Measurements from ENCODE around the gene DPYSL5. TPM values are rescaled to one million over a fixed set of nuclear protein-coding genes. Genes with fewer than 3 reads are reported as not detected.

The DPYSL5 gene
- polyA plus RNA-seq, 1 donor from 2014 or later: 111 TPM

GRCh38 chr2:26838121-26838906 lies 9.6 kb upstream of the DPYSL5 start:
- Histone ChIP-seq H3K4me3 (ENCODE audit: low read length) (no peak overlapping the region), H3K9me3 (ENCODE audit: low read length) (no peaks in the 10 kb centered on the region), H2AFZ (ENCODE audit: low read depth, low read length) (no peak overlapping the region), H3K27ac (ENCODE audit: low read length) (no peak overlapping the region), H4K20me1 (ENCODE audit: insufficient read depth) (no peaks in the 10 kb centered on the region), H3K36me3 (ENCODE audit: insufficient read depth, low read length) (no peaks in the 10 kb centered on the region), H3F3A (ENCODE audit: insufficient read depth, low read length, poor library complexity, severe bottlenecking) (no peaks in the 10 kb centered on the region), H3K79me2 (replicated peaks; ENCODE audit: insufficient read depth, low read length) (no peaks in the 10 kb centered on the region), H3K4me2 (ENCODE audit: low read length) (no peak overlapping the region), H3K27me3 (ENCODE audit: insufficient read depth, low read depth, low read length) (no peaks in the 10 kb centered on the region), H3K9me2 (ENCODE audit: insufficient read depth, low read length) (no peaks in the 10 kb centered on the region), H3K9ac (ENCODE audit: low read length) (no peak overlapping the region)
- no peak for TF ChIP-seq MXI1 (conservative IDR thresholded peaks at IDR 0.05; ENCODE audit: poor library complexity, severe bottlenecking)
- no peak for TF ChIP-seq REST (IDR thresholded peaks at IDR 0.05; ENCODE audit: borderline replicate concordance)
- no peak for TF ChIP-seq RAD21 (conservative IDR thresholded peaks at IDR 0.05)
- no peak for TF ChIP-seq SMC3 (conservative IDR thresholded peaks at IDR 0.05; ENCODE audit: poor library complexity)
- no peak for TF ChIP-seq CTCF (IDR thresholded peaks at IDR 0.05; ENCODE audit: poor library complexity, severe bottlenecking)
- TF ChIP-seq EP300 (conservative IDR thresholded peaks at IDR 0.05; ENCODE audit: poor library complexity, severe bottlenecking): no peak
- no peak for TF ChIP-seq EZH2 (IDR thresholded peaks at IDR 0.05; ENCODE audit: borderline replicate concordance, insufficient read depth, low read length, poor library complexity, severe bottlenecking)
- no peak for TF ChIP-seq POLR2AphosphoS5 (IDR thresholded peaks at IDR 0.05)
- TF ChIP-seq TAF1 (IDR thresholded peaks at IDR 0.05; ENCODE audit: low read depth): no peak

- H3K4me2 ChIP-seq (ENCODE audit: low read length): no peak overlapping the region
- TF ChIP-seq MXI1 (conservative IDR thresholded peaks at IDR 0.05; ENCODE audit: poor library complexity, severe bottlenecking): no peak
- TF ChIP-seq EZH2 (IDR thresholded peaks at IDR 0.05; ENCODE audit: borderline replicate concordance, insufficient read depth, low read length, poor library complexity, severe bottlenecking): no peak
- TF ChIP-seq POLR2AphosphoS5 (IDR thresholded peaks at IDR 0.05): no peak
- TF ChIP-seq REST (IDR thresholded peaks at IDR 0.05; ENCODE audit: borderline replicate concordance): no peak
- TF ChIP-seq RAD21 (conservative IDR thresholded peaks at IDR 0.05): no peak
- TF ChIP-seq EP300 (conservative IDR thresholded peaks at IDR 0.05; ENCODE audit: poor library complexity, severe bottlenecking): no peak
- TF ChIP-seq SMC3 (conservative IDR thresholded peaks at IDR 0.05; ENCODE audit: poor library complexity): no peak
- no peak for TF ChIP-seq CTCF (IDR thresholded peaks at IDR 0.05; ENCODE audit: poor library complexity, severe bottlenecking)
- H3K27me3 ChIP-seq (ENCODE audit: insufficient read depth, low read depth, low read length): no peaks in the 10 kb centered on the region
- H3K9me2 ChIP-seq (ENCODE audit: insufficient read depth, low read length): no peaks in the 10 kb centered on the region
- H3K4me3 ChIP-seq (ENCODE audit: low read length): no peak overlapping the region
- H2AFZ ChIP-seq (ENCODE audit: low read depth, low read length): no peak overlapping the region
- H3K27ac ChIP-seq (ENCODE audit: low read length): no peak overlapping the region
- no peaks in the 10 kb centered on the region for H3F3A ChIP-seq (ENCODE audit: insufficient read depth, low read length, poor library complexity, severe bottlenecking)
- no peaks in the 10 kb centered on the region for H3K79me2 ChIP-seq (replicated peaks; ENCODE audit: insufficient read depth, low read length)
- no peak overlapping the region for H3K9ac ChIP-seq (ENCODE audit: low read length)
- H3K36me3 ChIP-seq (ENCODE audit: insufficient read depth, low read length): no peaks in the 10 kb centered on the region
- H4K20me1 ChIP-seq (ENCODE audit: insufficient read depth): no peaks in the 10 kb centered on the region
- no peaks in the 10 kb centered on the region for H3K9me3 ChIP-seq (ENCODE audit: low read length)
Observed at GRCh38 chr2:26840937-26841610, 6.9 kb upstream of the DPYSL5 start.

Data from neural cell (in vitro differentiated cells).